B cell (primary cell): ENCODE measurements around the gene SDC4.

ENCODE experiments used
- EZH2 ChIP-seq: IDR thresholded peaks from 2 replicates; pipeline ENCODE4 v1.6.1; 2012; ENCODE audit warnings: borderline replicate concordance, low read depth, mild to moderate bottlenecking, moderate library complexity, low read length; ENCODE audit not compliant: insufficient read depth, poor library complexity, severe bottlenecking
- TF ChIP-seq, protein P1 (sequence below): fragments of 200-600 bp; IDR thresholded peaks from one replicate; pipeline ENCODE4 v1.8.0; 2022; ENCODE audit warnings: antibody characterized with exemption, mild to moderate bottlenecking

DNA sequence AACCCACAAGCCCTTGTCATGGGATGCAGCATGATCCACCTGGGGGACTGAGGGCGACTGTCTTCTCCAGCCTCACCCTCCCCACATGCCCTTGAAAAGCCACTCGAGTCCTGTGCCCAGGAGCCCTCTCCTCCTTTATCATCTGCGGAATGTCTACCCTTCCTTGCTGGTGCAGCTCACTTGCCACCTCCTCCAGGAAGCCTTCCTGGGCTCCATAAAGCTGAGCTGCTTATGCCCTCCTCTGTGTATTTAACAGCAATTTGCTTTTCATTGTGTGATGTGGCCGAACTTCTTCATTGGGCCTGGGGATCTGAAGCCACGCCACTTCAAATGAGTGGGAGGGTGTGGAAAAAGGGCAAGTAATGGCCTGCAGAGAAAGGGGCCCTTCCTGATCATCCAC lies 59.4 kb downstream of the SDC4 start:
- TF ChIP-seq, protein P1, sequence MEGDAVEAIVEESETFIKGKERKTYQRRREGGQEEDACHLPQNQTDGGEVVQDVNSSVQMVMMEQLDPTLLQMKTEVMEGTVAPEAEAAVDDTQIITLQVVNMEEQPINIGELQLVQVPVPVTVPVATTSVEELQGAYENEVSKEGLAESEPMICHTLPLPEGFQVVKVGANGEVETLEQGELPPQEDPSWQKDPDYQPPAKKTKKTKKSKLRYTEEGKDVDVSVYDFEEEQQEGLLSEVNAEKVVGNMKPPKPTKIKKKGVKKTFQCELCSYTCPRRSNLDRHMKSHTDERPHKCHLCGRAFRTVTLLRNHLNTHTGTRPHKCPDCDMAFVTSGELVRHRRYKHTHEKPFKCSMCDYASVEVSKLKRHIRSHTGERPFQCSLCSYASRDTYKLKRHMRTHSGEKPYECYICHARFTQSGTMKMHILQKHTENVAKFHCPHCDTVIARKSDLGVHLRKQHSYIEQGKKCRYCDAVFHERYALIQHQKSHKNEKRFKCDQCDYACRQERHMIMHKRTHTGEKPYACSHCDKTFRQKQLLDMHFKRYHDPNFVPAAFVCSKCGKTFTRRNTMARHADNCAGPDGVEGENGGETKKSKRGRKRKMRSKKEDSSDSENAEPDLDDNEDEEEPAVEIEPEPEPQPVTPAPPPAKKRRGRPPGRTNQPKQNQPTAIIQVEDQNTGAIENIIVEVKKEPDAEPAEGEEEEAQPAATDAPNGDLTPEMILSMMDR, result no peak
- no peak for TF ChIP-seq EZH2
